Effector CD8-positive, alpha-beta T cell (primary cell): ENCODE measurements around the gene ATP2A1.
"Not testable (repeated sequence)": the region's sequence is repeated elsewhere in the genome, so short reads cannot be mapped to it uniquely, and the experiment has no call there.

Experiments
- DNase-seq: peaks from one replicate; lab custom pipeline; 2025; lab: John Stamatoyannopoulos, UW

Gene ATP2A1

DNA sequence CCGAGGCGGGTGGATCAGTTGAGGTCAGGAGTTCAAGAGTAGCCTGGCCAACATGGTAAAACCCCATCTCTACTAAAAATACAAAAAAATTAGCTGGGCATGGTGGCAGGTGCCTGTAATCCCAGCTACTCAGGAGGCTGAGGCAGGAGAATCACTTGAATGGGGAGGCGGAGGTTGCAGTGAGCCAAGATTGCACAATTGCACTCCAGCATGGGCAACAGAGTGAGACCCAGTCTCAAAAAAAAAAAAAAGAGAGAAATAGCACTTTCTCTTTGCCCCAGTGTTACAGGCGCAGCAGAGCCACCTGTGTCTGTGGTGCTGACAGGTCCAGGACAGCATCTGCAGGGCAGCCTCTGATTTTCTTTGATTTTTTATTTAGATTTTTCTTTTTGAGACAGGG lies 3.3 kb downstream of the ATP2A1 start:
- not testable (repeated sequence) for DNase-seq

DNA sequence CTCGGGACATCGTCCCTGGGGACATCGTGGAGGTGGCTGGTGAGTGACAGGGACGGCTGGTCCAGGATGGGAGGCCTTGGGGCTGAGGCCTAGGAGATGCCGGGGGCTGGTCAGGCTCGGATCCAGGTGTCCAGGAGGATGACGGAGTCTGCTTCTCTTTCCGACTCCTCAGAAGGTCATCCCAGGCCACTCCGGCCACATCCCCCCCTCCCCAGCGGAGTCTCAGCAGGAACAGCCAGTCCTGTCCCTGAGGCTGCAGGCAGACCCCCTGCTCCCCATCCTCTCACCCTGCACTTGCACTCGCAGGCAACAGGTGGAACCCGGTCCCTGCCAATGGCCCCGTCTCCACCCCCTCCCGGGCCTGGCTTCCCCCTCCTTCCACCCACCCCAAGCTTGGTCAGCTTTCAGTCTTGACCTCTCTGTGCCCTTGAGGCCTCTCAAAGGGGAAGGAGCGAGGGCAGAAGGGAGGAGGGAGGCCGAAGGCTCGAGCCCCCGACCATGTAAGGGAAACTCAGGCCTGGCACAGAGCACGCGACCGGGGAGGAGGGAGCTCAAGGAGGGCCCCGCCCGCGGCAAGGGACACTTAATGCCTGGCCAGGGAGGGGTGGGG lies 4.4 kb downstream of the ATP2A1 start:
- DNase-seq = no peak

DNA sequence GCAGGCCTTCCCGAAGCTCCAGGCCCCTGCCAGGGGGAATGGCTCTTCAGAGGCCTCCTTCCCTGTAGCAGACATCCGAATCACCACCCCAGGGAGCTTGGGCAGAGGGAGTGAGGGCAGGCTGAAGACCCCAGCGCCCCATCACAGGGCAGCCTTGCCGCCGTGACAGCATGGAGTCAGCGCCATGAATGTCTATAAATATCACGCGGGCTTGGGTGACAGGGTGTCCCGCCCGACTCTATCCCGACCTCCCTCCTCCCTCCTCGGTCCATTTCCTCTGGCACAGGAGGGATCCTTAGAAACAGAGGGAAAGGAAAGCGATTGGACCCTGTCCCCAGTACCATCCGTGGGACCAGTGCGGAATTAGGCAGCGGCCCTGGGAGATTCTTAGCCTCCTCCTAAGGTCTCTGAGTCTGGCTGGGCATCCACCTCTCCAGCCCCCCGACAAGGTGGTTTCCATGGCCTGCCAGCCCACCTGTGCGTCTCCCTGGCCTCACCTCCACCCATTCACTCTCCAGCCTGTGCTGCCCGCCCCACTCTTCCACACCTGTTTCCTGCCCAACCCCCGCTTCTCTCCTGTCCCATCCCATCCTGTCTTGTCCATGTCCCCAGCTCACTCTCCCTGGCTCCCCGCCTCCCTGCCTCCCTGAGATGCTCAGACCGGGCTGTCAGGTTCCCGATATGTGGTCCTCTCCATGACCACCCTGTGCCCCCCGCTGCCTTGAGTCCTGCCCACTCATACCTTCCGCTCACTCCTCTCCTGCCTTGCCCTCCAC lies 5.1 kb downstream of the ATP2A1 start:
- DNase-seq = no peak

DNA sequence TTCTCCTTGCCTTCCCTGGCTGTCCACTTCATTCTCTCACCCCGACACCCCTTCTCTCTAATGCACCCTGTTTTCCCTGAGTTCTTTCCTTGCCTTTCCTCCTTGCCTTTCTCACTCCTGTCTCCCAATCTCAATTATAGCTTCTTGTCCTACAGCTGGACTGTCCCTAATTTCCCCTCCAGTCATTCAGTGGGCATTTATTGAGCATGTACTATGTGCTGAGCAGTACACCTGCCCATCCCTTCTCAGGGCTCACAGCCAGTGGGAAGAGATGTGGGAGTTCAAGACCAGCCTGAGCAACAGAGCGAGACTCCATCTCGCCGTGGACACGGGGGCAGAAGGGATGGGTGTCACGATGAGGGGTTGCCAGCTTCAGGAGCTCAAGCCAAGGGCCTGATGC lies 5.8 kb downstream of the ATP2A1 start:
- DNase-seq = no peak

DNA sequence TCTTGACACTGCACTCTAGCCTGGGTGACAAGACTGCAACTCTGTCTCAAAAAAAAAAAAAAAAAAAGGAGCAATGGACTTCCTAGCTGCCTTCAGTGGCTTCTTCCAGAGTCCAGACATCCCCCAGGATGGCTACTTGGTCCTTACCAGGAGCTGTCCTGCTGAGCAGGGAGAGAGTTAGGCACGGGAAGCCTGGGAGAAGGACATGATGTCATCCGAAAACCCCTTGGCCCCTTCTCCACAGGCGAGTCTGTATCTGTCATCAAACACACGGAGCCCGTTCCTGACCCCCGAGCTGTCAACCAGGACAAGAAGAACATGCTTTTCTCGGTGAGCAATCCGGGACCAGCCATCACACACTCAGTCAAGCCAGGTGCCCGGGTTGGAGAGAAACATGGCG lies 8.7 kb downstream of the ATP2A1 start:
- DNase-seq = no peak

DNA sequence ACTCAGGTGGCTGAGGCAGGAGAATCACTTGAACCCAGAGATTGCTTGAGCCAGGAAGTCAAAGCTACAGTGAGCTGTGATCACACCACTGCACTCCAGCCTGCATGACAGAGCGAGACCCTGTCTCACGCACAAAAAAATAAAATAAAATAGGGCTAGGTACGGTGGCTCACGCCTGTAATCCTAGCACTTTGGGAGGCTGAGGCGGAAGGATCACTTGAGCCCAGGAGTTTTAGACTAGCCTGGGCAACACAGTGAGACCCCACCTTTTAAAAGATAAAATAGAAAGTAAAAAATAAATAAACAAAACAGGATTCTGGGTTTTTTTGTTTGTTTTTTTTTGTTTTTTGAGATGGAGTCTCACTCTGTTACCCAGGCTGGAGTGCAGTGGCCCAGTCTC lies 12.1 kb downstream of the ATP2A1 start:
- DNase-seq = not testable (repeated sequence)

DNA sequence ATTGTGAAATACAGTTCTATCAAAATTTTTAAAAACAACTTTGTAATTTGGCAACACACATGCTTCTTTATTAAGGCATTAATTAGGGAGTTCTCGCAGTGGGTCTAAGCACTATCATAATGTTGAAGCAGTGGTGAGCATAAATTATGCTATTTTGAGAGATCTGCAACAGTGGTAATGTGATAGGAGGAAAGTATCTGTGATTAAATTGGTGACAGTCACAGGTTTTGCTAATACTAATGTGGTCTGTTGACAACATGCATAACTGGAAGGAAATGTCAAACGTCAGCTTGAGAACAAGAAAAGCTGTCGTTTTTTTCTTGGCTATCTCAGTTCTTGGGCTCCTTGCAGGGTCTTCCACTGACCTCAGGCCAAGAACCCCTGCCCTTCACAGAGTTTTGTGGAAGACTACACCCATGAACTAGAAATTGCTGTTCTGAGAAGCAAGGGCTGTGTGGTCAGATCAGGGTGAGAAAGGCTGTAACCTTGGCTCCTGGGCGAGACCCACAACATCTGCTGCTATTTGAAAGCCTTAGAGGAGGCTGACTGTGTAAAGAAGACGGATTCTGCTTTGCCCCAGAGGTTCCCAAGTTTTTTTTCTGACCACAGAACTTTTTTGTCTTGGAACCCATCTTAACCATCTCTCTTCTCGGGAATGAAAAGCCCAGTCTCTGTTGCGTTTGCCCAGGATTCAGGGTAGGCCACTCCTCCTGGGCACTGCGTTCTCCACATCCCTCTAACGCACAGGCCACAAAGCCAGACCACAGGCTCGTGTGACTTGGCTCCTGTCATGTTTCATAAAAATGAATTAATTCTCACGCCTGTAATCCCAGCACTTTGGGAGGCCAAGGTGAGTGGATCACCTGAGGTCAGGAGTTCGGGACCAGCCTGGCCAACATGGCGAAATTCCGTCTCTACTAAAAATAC lies 13.9 kb downstream of the ATP2A1 start:
- DNase-seq = no peak

DNA sequence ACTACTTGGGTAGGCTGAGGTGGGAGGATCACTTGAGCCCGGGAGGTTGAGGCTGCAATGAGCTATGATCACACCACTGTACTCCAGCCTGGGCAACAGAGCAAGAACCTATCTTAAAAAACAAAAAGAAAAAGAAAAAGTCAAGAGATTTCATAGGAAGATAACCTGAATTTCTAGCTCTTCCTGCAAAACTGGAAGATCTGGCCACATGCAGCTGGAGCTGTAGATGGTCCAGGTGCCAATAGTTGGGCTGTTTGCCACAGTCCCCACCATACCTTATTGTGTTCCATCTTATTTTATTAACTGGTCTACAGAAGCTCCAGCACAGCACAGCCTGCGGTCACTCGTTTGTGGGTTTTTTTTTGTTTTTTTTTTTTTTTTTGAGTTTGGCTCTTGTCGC lies 15.0 kb downstream of the ATP2A1 start:
- no peak for DNase-seq

DNA sequence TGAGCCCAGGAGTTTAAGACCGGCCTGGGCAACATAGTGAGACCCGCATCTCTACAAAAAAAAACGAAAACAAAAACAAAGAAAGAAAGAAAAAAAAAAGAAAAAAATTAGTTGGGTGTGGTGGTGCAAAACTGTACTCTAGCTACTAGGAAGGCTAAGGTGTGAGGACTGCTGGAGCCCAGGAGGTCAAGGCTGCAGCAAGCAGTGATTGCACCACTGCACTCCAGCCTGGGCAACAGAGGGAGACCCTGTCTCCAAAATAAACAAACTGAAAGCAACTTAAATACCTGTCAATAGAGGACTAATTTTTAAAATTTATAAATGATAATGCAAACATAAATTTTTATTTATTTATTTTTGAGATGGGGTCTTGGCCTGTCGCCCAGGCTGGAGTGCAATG lies 17.3 kb downstream of the ATP2A1 start:
- no peak for DNase-seq

DNA sequence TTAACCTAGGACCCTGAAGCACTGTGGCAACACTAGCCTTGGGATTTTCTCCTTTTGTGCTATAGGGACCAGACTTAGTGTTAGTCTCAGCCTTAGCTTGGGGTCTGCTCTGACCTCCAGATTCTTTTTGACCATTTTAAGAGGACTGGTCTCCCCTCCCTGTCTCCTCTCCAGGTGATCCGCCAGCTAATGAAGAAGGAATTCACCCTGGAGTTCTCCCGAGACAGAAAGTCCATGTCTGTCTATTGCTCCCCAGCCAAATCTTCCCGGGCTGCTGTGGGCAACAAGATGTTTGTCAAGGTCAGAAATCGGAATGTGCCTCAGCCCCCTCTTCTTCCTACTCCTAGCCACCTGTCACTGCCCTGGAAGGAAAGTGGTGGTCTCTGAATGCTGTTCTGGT lies 19.5 kb downstream of the ATP2A1 start:
- no peak for DNase-seq

DNA sequence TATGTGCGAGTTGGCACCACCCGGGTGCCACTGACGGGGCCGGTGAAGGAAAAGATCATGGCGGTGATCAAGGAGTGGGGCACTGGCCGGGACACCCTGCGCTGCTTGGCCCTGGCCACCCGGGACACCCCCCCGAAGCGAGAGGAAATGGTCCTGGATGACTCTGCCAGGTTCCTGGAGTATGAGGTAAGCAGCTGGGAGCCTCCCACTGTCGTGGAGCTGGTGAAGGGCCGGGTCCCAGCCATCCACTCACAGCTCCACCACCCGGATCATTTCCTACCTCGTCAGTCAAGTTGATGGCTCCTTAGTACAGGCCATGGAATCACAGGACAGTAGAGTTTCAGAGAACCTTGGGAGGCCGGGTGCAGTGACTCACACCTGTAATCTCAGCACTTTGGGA lies 20.0 kb downstream of the ATP2A1 start:
- DNase-seq = no peak

DNA sequence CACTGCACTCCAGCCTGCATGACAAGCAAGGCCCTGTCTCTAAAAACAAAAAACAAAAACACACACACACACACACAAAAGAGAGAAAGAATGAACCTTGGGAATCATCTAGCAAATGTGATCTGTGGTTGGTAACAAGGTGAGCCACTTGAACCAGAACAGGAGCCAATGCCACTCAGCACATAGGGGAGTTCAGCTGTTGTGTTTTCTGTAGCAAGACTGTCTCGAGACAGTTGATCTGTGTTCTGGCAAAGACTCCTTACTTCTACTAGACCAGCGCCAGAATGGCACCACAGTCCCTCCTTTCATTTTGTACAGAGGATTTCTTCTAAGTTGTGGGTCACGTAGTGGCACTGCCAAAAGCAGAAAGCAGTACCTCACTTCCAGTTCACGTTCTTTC lies 20.7 kb downstream of the ATP2A1 start:
- no peak for DNase-seq

DNA sequence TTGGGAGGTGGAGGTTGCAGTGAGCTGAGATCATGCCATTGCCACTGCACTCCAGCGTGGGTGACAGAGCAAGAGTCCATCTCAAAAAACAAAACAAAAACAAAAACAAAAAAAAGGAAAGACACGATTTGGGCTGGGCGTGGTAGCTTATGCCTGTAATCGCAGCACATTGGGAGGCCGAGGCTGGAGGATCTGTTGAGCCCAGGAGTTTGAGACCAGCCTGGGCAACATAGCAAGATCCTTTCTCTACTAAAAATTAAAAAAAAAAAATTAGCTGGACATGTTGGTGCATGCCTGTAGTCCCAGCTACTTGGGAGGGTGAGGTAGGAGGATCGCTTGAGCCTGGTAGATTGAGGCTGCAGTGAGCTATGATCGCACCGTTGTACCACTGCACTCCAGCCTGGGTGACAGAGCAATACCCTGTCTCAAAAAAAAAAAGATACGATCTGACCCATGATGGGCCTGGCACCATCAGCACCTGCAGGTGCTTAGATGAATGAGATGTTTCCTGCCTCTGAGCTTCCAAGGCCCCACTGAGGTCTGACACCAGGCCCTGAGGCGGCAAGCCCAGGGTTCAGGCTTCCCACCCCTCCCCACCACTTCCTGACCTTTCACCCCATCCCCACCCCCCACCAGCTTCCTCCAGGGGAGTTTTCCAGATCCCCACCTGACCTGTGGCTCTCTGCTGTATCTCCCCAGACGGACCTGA lies 21.7 kb downstream of the ATP2A1 start:
- no peak for DNase-seq

DNA sequence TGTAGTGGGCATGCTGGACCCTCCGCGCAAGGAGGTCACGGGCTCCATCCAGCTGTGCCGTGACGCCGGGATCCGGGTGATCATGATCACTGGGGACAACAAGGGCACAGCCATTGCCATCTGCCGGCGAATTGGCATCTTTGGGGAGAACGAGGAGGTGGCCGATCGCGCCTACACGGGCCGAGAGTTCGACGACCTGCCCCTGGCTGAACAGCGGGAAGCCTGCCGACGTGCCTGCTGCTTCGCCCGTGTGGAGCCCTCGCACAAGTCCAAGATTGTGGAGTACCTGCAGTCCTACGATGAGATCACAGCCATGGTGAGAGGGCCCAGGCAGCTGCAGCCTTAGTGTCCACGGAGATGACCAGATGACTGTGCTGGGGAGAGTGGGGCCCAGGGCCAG lies 22.3 kb downstream of the ATP2A1 start:
- DNase-seq = no peak

DNA sequence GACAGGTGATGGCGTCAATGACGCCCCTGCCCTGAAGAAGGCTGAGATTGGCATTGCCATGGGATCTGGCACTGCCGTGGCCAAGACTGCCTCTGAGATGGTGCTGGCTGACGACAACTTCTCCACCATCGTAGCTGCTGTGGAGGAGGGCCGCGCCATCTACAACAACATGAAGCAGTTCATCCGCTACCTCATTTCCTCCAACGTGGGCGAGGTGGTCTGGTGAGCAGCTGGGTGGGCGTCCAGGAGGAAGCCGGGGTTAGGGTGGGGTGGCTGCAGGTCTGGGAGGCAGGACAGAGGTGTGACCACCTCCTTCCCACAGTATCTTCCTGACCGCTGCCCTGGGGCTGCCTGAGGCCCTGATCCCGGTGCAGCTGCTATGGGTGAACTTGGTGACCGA lies 23.6 kb downstream of the ATP2A1 start:
- no peak for DNase-seq

DNA sequence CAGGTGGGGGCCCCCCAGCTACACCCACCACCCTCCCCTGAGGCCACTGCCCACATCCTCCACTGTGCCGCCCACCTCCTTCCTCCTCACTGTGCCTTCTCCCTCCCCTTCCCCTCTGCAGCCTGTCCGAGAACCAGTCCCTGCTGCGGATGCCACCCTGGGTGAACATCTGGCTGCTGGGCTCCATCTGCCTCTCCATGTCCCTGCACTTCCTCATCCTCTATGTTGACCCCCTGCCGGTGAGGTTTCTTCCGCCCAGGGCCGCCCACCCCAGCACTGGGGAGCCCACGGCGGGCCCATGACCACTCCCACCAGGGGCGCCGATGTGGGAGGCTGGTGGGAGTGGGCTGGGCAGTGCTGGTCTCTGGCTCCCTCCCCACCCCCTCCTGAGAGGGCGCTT lies 24.6 kb downstream of the ATP2A1 start:
- DNase-seq = no peak

DNA sequence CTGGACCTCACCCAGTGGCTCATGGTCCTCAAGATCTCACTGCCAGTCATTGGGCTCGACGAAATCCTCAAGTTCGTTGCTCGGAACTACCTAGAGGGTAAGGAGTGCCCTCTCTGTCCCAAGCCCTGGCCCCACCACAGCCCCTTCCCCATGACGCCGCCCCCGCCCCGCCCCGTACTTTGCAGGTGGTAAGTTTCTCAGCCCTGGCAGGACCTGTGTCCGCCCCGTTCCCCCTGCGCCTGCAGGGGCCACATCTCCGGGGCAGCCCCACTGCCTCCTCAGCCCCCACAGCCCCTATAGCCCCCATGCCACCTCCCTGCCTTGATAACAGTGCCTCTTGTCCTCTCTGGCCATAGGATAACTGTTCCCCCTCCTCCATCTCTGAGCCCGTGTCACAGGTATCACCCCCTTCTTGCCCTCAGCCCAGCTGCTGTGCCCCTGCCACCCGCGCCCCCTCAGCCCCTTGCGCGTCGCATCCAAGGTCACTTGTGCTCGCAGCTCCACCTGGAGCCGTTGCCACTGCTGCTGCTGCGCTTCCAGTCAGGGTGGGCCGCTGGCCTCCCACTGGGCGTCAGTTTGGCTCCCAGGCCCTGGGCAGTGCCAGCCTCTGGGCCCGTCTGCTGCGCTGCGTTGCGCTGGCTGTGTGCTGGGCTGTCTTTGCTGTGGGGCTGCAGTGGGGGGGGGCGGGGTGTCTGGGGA lies 25.2 kb downstream of the ATP2A1 start:
- DNase-seq = no peak

DNA sequence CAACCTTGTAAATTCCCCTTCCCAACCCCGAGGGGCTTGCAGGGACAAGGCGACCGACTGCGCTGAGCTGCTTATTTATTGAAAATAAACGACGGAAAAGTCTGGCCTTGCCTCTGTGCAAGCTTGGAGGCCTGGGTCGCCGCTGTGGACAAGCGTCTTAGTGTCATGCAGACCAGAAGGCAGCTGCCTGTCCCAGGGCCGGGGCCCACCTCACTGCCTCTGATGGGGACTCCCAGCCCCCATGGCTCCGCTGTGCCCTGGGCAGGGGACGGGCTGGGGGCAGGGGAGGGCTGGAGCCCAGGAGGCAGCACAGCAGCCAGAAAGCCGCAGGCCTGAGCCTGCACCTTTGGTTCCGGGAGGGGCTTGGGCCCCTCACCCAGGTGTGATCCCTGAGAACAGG lies 26.1 kb downstream of the ATP2A1 start:
- DNase-seq = no peak

DNA sequence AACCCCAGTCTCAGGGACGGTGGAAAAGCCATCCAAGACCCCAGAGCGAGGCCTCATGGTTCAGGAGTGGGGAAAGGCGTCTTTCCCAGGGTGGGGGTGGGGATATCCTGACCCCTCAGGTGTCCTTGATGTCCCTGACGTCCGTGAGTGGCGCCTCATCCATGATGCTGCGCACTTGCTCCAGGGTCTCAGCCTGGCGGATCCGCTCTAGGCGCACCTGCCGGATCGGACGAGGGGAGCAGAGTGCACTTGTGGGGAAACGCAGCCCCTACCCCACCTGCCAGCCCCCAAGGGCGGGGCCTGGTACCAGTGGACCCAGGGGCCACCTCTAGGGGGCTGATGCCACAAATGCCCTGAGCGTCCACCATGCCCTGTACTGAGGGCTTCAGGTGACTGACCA lies 26.5 kb downstream of the ATP2A1 start:
- no peak for DNase-seq

DNA sequence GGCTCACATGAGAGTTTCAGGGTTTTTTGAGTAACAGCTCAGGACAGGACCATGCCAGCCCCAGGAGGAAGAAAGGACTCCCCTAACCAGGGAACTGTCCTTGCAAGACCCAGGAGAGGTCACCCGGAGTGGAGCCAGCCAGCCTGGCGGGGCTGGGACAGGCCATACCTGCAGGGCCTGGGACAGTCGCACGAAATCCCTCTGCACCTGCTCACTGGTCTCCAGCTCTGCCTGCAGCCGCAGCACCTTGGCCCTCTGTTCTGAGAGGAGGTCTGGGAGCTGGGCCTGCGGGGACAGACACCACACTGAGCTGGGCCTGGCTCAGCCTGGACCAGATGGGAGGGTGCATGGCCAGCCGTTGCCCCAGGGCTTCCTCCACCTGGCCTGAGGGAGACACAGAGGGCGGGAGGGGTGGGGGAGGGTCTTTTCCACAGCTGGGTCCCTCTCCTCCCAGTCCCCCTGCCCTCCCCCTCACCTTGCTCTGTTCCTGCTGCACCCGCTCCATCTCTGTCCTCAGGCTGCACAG lies 27.0 kb downstream of the ATP2A1 start:
- no peak for DNase-seq

DNA sequence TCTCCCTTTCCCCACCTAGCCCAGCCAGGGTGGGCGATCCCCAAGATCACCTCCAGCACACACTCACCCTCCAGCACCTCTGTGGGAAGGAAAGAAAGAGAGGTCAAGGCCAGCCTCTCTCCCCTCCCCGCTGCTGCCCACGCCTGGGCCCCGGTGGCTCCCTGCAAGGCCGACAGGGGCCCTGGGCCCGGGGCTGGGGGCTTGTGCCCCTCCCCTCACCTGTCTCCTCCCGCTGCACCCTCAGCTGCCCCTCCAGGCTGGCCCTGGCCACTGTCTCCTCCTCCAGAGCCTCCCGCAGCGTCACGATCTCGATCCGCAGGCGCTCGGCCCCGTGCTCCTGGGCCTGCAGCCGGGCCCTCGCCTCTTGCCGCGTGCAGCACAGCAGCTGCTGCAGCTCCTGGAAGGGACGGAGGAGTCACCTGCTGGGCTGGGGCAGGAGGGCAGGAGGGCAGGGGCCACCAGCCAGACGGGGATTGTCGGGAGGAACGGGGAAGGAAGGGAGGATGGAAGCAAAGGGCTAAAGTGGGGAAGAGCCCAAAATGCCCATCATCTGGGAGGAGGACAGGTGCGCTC lies 27.6 kb downstream of the ATP2A1 start:
- DNase-seq = no peak
